ENCODE results near the gene NCK1. TPM values are rescaled to one million over a fixed set of nuclear protein-coding genes. Genes with fewer than 3 reads are reported as not detected.

The NCK1 gene
- total and polyA plus RNA-seq, 10 donors, result 12.5 to 54.7 (median 46.0) TPM

DNA sequence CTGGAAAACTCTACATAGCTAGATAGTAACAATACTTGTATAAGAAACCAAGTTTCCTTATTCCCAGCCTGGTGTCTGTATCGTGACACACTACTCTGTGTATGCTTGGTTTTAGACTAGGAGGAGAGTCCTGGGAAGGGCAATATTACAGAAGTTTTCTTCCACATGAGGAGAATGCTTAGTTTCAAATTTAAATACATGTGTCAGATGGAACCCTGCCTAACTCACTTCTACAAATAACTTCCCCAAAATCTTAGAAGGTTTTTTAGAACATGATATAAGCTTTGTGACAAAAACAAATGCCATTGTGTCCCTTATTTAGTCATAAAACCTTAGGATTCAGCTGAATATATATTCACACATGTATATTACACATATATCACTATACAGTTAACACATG lies 88.6 kb downstream of the NCK1 start:
- no peaks in the 10 kb centered on the region for H3K27me3 ChIP-seq (replicated peaks in 1 of 7)
- no peak for DNase-seq
- no peak for TF ChIP-seq POLR2A (IDR thresholded peaks at IDR 0.05)
- TF ChIP-seq, protein P1, sequence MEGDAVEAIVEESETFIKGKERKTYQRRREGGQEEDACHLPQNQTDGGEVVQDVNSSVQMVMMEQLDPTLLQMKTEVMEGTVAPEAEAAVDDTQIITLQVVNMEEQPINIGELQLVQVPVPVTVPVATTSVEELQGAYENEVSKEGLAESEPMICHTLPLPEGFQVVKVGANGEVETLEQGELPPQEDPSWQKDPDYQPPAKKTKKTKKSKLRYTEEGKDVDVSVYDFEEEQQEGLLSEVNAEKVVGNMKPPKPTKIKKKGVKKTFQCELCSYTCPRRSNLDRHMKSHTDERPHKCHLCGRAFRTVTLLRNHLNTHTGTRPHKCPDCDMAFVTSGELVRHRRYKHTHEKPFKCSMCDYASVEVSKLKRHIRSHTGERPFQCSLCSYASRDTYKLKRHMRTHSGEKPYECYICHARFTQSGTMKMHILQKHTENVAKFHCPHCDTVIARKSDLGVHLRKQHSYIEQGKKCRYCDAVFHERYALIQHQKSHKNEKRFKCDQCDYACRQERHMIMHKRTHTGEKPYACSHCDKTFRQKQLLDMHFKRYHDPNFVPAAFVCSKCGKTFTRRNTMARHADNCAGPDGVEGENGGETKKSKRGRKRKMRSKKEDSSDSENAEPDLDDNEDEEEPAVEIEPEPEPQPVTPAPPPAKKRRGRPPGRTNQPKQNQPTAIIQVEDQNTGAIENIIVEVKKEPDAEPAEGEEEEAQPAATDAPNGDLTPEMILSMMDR (IDR thresholded peaks at IDR 0.05 in 8 of 11, conservative IDR thresholded peaks at IDR 0.05 in 3 of 11), result no peak
- TF ChIP-seq POLR2AphosphoS5 (IDR thresholded peaks at IDR 0.05), result no peak
- no peak overlapping the region for H3K27ac ChIP-seq
- peaks cover 5 to 51% (median 27%) of the 10 kb centered on the region in 6 donors for H3K4me1 ChIP-seq
- intact Hi-C loops (cut with DNase I; ENCODE audit: low total_unique reads), result no loop called here
- H3K4me3 ChIP-seq, result no peak overlapping the region
- H3K9me3 ChIP-seq, result no peaks in the 10 kb centered on the region
- H3K36me3 ChIP-seq, result peaks cover 0 to 17% (median 7%) of the 10 kb centered on the region in 6 donors
- WGBS, 5 donors, result 31 to 74% (median 47%) methylated on average over 1 of the region's 1 CpG

DNA sequence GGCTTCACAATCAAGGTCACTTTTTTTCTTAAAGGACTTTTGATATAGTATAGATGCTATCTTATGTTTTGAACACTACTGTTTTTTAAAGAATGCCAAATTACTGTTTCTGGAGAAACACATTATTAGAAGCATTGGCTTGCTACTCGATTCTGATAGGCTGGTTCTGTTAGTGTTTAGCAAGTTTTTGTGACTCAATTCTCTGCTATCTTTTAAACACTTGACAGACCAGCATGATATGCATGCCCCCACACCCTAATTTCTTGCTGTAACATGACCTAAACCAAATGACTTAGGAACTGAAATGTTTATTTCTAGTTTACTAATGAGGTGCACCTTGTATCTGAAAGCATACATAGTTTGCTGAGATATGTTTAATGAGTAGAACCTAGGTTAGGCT lies 90.3 kb downstream of the NCK1 start:
- TF ChIP-seq, protein P1 (IDR thresholded peaks at IDR 0.05 in 8 of 11, conservative IDR thresholded peaks at IDR 0.05 in 3 of 11), result no peak
- TF ChIP-seq POLR2AphosphoS5 (IDR thresholded peaks at IDR 0.05) (no peak), POLR2A (IDR thresholded peaks at IDR 0.05) (no peak)
- no peaks in the 10 kb centered on the region for H3K27me3 ChIP-seq (replicated peaks in 1 of 7)
- H3K9me3 ChIP-seq, result no peaks in the 10 kb centered on the region
- no peak overlapping the region for H3K4me3 ChIP-seq
- peaks cover 0 to 8% (median 0%) of the 10 kb centered on the region in 6 donors for H3K36me3 ChIP-seq
- 85 to 98% (median 88%) methylated on average over 1 of the region's 1 CpG for WGBS, 5 donors
- peaks cover 5 to 46% (median 27%) of the 10 kb centered on the region in 6 donors for H3K4me1 ChIP-seq
- H3K27ac ChIP-seq, result no peak overlapping the region
- intact Hi-C loops (cut with DNase I; ENCODE audit: low total_unique reads), result no loop called here
- no peak for DNase-seq

DNA sequence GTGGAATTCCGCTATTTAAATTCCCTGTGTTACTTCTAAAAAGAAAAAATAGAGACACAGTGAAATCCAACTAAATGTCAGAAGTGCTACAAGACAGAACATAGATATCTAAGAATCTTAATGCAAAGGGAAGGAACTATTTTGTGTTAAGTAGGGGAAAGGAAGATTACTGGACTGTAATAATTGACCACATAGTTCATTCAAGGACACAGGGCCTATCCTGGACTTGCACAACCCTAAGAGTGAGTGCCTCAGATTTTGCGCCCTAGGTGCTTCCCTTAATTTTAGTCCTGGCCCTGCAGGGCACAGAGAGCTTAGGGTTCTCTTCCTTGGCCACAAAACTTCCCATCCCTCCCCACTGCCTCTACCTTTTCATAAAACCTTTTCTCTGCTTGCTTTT lies 92.2 kb downstream of the NCK1 start:
- Histone ChIP-seq H3K4me1 (peaks cover 5 to 29% (median 18%) of the 10 kb centered on the region in 6 donors), H3K27me3 (replicated peaks in 1 of 7) (no peaks in the 10 kb centered on the region), H3K27ac (no peak overlapping the region), H3K4me3 (no peak overlapping the region), H3K36me3 (no peaks in the 10 kb centered on the region), H3K9me3 (no peaks in the 10 kb centered on the region)
- TF ChIP-seq POLR2A (IDR thresholded peaks at IDR 0.05) (no peak), POLR2AphosphoS5 (IDR thresholded peaks at IDR 0.05) (no peak)
- TF ChIP-seq, protein P1 (IDR thresholded peaks at IDR 0.05 in 8 of 11, conservative IDR thresholded peaks at IDR 0.05 in 3 of 11), result no peak
- 83 to 93% (median 89%) methylated on average over 2 of the region's 2 CpGs for WGBS, 5 donors
- intact Hi-C loops (cut with DNase I; ENCODE audit: low total_unique reads), result no loop called here
- no peak for DNase-seq

DNA sequence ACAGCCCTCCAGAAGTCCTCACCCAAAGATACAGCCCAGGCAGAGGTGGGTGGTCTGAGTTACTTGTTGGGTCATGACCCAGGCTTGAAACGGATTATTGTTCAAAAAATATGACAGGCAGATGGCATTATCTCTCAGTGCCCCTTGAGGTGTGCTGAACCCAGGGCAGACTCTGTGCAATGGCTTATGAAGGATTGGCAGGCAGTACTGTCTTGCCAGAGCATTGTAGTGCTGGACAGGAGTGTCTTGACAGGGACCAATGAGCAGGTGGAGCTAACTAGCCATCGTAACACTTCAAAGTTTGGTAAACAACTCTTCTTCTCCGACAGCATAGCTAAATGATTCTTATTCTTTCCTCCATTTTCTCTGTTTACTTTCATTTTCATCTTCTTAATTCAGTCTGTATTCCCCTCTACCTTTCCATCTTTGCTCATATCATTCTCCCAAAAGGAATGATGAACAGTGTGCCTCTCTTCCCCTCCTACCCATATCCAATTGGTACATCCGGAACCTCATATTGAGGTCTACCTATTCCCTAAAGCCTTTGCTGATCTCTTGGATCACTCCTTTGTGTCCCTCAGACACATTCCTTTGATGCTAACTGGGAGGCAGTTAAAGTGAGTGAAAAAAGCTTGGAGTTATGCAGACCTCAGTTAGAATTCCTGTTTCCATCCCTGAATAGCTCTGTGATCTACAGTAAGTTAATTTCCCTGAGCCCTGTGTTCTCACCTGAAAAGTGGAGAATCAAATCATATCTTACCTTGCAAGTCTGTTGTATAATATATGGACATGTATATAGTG lies 93.2 kb downstream of the NCK1 start:
- 88 to 95% (median 91%) methylated on average over 4 of the region's 4 CpGs for WGBS, 5 donors
- Histone ChIP-seq H3K4me3 (no peak overlapping the region), H3K27ac (peak overlapping the region in 1 of 8 donors; percentile 16), H3K4me1 (peaks cover 3 to 20% (median 9%) of the 10 kb centered on the region in 6 donors), H3K9me3 (no peaks in the 10 kb centered on the region), H3K27me3 (replicated peaks in 1 of 7) (no peaks in the 10 kb centered on the region), H3K36me3 (no peaks in the 10 kb centered on the region)
- intact Hi-C loops (cut with DNase I; ENCODE audit: low total_unique reads), result no loop called here
- DNase-seq, result no peak
- TF ChIP-seq, protein P1 (IDR thresholded peaks at IDR 0.05 in 8 of 11, conservative IDR thresholded peaks at IDR 0.05 in 3 of 11), result no peak
- no peak for TF ChIP-seq POLR2AphosphoS5 (IDR thresholded peaks at IDR 0.05)
- TF ChIP-seq POLR2A (IDR thresholded peaks at IDR 0.05), result no peak

All from spleen (tissue), 11 donors.